Measurements from ENCODE around the gene CAMK2D. TPM values are rescaled to one million over a fixed set of nuclear protein-coding genes. Genes with fewer than 3 reads are reported as not detected.

Gene CAMK2D
- total RNA-seq, 4 donors from 2014 or later: 48.2 to 66.2 (median 51.2) TPM

GRCh38 chr4:113627321-113627720 is 134.2 kb downstream of the CAMK2D start:
- no peak for DNase-seq (ENCODE audit: extremely low spot score)
- no peaks in the 10 kb centered on the region for H3K9me3 ChIP-seq
- TF ChIP-seq POLR2AphosphoS5 (IDR thresholded peaks at IDR 0.05): no peak
- TF ChIP-seq, protein P1, sequence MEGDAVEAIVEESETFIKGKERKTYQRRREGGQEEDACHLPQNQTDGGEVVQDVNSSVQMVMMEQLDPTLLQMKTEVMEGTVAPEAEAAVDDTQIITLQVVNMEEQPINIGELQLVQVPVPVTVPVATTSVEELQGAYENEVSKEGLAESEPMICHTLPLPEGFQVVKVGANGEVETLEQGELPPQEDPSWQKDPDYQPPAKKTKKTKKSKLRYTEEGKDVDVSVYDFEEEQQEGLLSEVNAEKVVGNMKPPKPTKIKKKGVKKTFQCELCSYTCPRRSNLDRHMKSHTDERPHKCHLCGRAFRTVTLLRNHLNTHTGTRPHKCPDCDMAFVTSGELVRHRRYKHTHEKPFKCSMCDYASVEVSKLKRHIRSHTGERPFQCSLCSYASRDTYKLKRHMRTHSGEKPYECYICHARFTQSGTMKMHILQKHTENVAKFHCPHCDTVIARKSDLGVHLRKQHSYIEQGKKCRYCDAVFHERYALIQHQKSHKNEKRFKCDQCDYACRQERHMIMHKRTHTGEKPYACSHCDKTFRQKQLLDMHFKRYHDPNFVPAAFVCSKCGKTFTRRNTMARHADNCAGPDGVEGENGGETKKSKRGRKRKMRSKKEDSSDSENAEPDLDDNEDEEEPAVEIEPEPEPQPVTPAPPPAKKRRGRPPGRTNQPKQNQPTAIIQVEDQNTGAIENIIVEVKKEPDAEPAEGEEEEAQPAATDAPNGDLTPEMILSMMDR (IDR thresholded peaks at IDR 0.05): no peak
- TF ChIP-seq POLR2A (IDR thresholded peaks at IDR 0.05; ENCODE audit: low read depth): no peak
- no peak for TF ChIP-seq EP300 (IDR thresholded peaks at IDR 0.05)
- no peak overlapping the region for H3K27ac ChIP-seq (replicated peaks in 1 of 4)
- intact Hi-C loops (cut with DNase I): no loop called here
- no peaks in the 10 kb centered on the region for H3K36me3 ChIP-seq
- H3K27me3 ChIP-seq: no peaks in the 10 kb centered on the region
- H3K4me3 ChIP-seq: no peak overlapping the region
- peaks cover 7 to 12% (median 10%) of the 10 kb centered on the region in 4 donors for H3K4me1 ChIP-seq

GRCh38 chr4:113625902-113626301 is 135.6 kb downstream of the CAMK2D start:
- H3K4me3 ChIP-seq: no peak overlapping the region
- TF ChIP-seq POLR2AphosphoS5 (IDR thresholded peaks at IDR 0.05) (no peak), POLR2A (IDR thresholded peaks at IDR 0.05; ENCODE audit: low read depth) (no peak), EP300 (IDR thresholded peaks at IDR 0.05) (no peak)
- TF ChIP-seq, protein P1 (IDR thresholded peaks at IDR 0.05): no peak
- peaks cover 5 to 12% (median 10%) of the 10 kb centered on the region in 4 donors for H3K4me1 ChIP-seq
- no peaks in the 10 kb centered on the region for H3K27me3 ChIP-seq
- 100% methylated on average over 2 of the region's 2 CpGs for WGBS
- no peaks in the 10 kb centered on the region for H3K36me3 ChIP-seq
- intact Hi-C loops (cut with DNase I): no loop called here
- DNase-seq (ENCODE audit: extremely low spot score): no peak
- no peaks in the 10 kb centered on the region for H3K9me3 ChIP-seq
- H3K27ac ChIP-seq (replicated peaks in 1 of 4): no peak overlapping the region

DNA sequence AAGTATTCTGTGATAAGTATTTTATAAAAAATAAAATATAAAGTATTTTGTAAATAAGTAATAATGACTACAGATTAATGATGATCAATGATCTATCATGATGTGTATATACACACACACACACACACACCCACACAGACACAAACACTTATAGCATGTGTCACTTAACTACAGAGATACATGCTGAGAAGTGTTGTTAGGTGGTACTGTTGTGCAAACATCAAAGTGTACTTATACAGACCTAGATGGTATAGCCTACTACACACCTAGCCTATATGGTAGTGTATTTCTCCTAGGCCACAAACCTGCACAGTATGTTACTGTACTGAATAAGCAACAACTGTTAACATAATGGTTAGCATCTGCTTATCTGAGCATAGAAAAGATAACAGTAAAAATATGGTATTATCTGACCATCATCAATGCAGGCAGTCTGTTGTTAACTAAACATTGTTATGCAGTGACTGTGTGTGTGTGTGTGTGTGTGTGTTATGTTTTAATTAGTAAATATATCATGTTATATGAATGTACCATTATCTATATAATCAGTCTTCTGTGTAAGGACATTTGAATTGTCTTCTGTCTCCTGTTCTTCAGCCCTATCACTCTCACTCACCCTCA is 138.2 kb downstream of the CAMK2D start:
- Histone ChIP-seq H3K36me3 (no peaks in the 10 kb centered on the region), H3K27me3 (no peaks in the 10 kb centered on the region), H3K9me3 (no peaks in the 10 kb centered on the region), H3K27ac (replicated peaks in 1 of 4) (no peak overlapping the region), H3K4me1 (peaks cover 10 to 18% (median 13%) of the 10 kb centered on the region in 4 donors), H3K4me3 (no peak overlapping the region)
- DNase-seq (ENCODE audit: extremely low spot score): no peak
- intact Hi-C loops (cut with DNase I): no loop called here
- TF ChIP-seq EP300 (IDR thresholded peaks at IDR 0.05) (no peak), POLR2A (IDR thresholded peaks at IDR 0.05; ENCODE audit: low read depth) (no peak), POLR2AphosphoS5 (IDR thresholded peaks at IDR 0.05) (no peak)
- TF ChIP-seq, protein P1 (IDR thresholded peaks at IDR 0.05): no peak

DNA sequence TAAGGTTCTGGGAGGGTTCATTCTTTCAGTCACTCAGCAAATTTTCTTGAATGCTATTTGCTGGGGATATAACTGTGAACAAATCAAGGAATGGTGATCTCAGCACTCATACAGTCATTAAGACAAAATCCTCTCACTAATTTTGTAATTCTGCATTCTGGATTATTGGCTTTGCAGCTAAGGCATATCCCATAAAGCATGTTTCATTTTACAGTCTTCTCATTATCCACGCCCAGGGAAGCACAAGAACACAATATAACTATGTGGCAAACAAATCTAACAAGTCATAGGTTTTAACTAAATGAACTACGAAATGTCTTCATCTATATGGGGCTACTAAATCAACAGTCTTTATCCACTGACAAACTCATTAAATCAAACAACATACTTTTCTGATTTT is 139.9 kb downstream of the CAMK2D start:
- H3K4me3 ChIP-seq: no peak overlapping the region
- TF ChIP-seq POLR2AphosphoS5 (IDR thresholded peaks at IDR 0.05): no peak
- TF ChIP-seq EP300 (IDR thresholded peaks at IDR 0.05): no peak
- TF ChIP-seq, protein P1 (IDR thresholded peaks at IDR 0.05): no peak
- no peaks in the 10 kb centered on the region for H3K27me3 ChIP-seq
- WGBS: 100% methylated on average over 2 of the region's 2 CpGs
- no peaks in the 10 kb centered on the region for H3K36me3 ChIP-seq
- H3K27ac ChIP-seq (replicated peaks in 1 of 4): no peak overlapping the region
- H3K4me1 ChIP-seq: peaks cover 3 to 13% (median 11%) of the 10 kb centered on the region in 4 donors
- H3K9me3 ChIP-seq: no peaks in the 10 kb centered on the region
- intact Hi-C loops (cut with DNase I): no loop called here
- DNase-seq (ENCODE audit: extremely low spot score): no peak

DNA sequence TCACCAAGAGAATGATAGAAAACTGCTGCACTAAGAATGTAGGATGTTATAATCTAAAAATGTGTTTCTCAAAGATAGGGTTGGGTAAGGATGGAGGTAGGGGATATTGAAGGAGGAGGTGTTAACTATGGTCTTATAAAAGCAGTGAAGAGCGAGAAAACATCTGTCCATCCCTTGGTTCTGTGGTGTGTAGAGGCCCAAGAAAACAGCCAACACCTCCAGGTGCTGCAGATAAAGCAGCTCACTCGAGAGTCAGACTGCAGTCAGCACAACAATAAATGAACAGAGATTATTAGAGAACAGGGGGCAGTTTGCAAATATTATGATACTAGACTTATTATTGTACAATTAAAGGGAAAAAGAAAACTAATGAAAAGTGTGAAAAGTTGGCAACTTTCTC is 141.5 kb downstream of the CAMK2D start:
- WGBS: 90% methylated on average over 2 of the region's 2 CpGs
- Histone ChIP-seq H3K27me3 (no peaks in the 10 kb centered on the region), H3K36me3 (no peaks in the 10 kb centered on the region), H3K4me3 (no peak overlapping the region), H3K9me3 (no peaks in the 10 kb centered on the region), H3K4me1 (peaks cover 9 to 21% (median 11%) of the 10 kb centered on the region in 4 donors), H3K27ac (replicated peaks in 1 of 4) (no peak overlapping the region)
- intact Hi-C loops (cut with DNase I): no loop called here
- DNase-seq (ENCODE audit: extremely low spot score): no peak
- TF ChIP-seq, protein P1 (IDR thresholded peaks at IDR 0.05): no peak
- TF ChIP-seq POLR2A (IDR thresholded peaks at IDR 0.05; ENCODE audit: low read depth) (no peak), POLR2AphosphoS5 (IDR thresholded peaks at IDR 0.05) (no peak), EP300 (IDR thresholded peaks at IDR 0.05) (no peak)

Measured in esophagus muscularis mucosa (tissue), 4 donors.